Germinal center (tissue), 1 donor: ENCODE measurements around the gene ACSM5.
A peak's percentile ranks its signal among the peaks of the same experiment; 100 is the strongest.

Experiments used
- DNase-seq: peaks from one replicate; pipeline ENCODE4 v3.0.0; 2012; ENCODE audit warnings: mixed read lengths, low spot score

ACSM5 gene, protein sequence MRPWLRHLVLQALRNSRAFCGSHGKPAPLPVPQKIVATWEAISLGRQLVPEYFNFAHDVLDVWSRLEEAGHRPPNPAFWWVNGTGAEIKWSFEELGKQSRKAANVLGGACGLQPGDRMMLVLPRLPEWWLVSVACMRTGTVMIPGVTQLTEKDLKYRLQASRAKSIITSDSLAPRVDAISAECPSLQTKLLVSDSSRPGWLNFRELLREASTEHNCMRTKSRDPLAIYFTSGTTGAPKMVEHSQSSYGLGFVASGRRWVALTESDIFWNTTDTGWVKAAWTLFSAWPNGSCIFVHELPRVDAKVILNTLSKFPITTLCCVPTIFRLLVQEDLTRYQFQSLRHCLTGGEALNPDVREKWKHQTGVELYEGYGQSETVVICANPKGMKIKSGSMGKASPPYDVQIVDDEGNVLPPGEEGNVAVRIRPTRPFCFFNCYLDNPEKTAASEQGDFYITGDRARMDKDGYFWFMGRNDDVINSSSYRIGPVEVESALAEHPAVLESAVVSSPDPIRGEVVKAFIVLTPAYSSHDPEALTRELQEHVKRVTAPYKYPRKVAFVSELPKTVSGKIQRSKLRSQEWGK

DNA sequence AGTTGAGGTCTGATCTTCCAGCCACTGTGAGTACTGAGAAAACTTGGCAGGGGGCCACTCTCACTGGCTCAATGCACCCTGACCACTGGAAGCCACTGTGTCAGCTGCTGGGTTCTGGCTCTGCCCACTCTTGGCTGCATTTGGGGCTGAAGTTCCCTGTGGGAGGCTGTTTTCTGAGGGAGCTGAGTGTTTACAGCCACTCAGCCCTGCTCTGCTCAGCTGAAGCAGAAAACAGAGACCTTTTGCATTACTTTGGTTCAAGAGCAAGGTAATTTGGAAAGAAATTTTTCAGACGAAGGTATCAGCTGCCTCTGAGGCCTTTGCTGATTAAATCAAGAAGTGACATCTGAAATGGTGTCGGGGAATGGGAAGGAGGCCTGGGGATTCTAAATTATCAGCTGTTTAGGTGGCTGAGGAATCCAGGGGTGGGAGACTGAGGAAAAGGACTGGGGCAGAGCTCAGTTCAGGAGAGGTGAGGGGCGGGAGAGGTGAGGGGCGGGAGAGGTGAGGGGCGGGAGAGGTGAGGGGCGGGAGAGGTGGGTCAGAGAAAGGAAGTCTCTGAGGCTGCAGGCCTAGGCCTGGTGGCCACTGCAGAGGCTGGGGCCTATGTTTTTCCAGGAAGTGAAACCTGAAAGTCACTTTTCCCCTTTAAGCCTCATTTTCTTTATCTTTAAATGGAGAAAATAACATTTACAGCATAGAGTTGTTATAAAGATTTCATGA, at the start of gene ACSM5:
Gene ACSM5, plus strand, starts transcription at position 137 of the 723 bp plus-strand sequence. CDS start 1,951 bp downstream, outside the sequence.
- no peak for DNase-seq

DNA sequence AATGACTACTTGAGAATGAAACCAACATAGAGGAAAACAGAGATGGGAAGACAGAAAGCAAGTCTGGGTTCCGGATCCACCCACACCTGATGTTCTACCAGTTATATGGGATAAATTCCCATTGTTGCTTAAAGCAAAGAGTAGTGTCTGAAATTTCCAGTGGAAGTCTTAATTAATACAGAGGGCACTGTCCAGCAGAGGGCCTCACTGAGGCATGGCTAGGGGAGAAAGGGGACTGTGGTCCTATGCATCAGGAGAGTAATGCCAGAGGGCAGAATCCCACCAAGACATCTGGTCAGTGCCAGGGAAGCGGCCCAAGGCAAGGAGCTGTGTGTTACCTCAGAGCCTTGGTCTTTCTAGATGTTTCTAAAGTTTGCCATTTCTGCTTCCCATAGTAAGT, 49.3 kb upstream of the ACSM5 start:
- DNase-seq: no peak

DNA sequence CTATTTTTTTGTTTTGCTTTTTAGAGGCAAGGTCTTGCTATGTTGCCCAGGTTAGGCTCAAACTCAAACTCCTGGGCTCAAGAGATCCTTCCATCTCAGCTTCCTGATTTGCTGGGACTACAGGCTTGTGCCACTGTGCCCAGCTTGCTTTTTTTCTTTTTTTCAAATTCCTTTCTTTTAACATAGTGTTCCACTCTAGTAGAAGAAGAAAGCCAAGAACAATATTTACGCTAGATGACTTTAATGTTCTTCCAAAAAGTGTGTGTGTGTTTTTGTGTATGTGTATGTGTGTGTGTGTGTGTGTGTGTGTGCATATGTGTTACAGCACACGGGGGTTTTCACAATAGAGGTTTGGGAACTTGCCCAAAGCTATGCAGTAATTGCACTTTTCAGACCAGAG, 46.1 kb upstream of the ACSM5 start:
- no peak for DNase-seq

DNA sequence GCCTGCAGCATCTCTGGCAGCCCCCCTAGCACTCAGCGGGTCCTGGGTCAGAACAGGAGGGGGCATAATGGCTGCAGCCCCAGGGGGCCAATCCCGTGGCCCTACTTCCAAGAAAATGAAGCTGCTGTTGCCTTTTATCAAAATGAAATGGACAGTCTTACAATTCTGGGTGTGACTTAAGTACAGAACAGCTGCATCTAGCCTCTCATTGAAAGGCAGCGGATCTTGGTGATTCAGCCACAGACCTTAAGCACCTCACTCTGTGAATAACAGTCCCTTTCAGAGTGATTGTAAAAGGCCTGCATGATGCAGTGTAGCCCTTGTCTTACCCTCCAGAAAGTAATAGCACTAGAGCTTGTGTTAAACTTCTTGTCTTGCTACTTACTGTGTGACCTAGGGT, 45.3 kb upstream of the ACSM5 start:
- DNase-seq: no peak

DNA sequence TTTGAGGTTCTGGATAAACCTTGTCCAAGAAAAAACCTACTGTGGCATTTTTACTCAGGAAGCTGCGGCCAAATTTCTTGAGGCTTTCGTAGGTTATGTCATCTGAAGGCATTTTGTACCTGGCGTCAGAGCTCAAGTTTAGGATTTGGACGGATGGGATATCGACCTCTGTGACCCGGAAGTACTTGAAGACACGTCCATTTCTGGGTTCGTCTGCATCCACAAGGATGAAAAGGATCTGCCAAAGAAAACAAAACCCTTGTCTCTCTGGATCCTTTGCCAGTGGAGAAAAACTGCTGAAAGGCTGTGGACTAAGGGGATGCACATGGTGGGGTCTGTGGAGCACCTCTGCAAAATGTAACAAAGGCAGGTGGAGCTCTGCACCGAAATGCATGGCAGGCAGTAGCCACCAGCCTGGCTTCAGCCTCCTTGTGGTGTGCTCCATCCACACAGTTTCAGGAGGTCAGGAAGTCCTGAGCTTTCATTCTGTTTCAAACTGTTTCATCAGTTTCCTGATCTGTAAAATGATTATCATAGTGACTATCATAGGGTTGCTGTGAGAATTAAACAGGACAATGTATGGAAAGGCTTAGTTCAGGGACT, 39.8 kb upstream of the ACSM5 start:
- DNase-seq: no peak

DNA sequence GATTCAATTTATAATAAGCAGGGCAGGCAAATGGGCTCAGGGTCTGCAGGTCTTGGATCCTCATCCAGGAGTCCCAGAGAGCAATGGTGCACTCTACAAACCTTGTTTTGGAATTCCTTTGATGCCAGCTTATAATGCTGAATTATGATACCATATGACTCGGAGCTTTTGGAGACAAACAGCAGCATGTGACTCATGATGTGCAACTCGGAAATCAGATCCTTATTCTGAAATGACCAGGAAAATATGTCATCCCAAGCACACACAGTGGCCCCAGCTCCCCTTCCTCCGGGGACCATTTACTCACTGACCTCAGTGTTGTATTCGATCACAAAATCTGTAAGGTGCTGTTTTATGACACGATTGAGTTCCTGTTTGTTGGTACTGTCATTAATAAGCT, 36.6 kb upstream of the ACSM5 start:
- DNase-seq: no peak

DNA sequence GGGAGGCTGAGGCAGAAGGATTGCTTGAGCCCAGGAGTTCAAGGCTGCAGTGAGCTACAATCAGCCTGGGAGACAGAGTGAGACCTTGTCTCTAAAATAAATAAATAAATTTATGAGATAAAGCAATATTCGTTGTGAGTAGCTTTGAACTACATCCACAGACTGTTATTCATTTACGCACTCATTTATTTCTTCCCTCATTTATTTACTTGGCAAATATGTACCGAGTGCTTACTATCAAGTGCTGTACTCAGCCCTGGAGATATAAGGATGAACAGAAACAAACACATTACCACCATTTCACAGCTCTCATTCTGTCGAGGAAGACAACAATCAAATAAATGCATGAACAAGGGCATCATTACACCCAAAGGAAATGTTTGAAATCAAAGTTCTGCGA, 32.2 kb upstream of the ACSM5 start:
- no peak for DNase-seq

DNA sequence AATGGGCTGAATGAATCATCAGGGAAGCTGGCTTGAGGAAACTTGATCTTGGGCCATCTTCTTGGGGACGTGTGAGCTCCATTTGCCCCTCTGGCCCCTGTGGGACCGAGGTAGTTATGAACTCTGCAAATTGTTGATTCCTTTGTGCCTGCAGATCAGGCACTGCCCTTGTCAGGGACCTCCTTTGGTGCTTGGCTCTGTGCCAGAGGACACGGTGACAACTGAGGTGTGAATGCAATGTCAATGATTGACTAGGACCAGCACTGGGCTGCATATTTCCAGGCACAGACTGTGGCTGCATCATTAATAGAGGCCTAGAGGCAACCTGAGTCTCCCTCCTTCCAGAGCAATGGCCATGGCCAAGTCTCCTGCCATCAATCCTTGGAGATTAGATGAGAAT, 28.6 kb upstream of the ACSM5 start:
- no peak for DNase-seq

DNA sequence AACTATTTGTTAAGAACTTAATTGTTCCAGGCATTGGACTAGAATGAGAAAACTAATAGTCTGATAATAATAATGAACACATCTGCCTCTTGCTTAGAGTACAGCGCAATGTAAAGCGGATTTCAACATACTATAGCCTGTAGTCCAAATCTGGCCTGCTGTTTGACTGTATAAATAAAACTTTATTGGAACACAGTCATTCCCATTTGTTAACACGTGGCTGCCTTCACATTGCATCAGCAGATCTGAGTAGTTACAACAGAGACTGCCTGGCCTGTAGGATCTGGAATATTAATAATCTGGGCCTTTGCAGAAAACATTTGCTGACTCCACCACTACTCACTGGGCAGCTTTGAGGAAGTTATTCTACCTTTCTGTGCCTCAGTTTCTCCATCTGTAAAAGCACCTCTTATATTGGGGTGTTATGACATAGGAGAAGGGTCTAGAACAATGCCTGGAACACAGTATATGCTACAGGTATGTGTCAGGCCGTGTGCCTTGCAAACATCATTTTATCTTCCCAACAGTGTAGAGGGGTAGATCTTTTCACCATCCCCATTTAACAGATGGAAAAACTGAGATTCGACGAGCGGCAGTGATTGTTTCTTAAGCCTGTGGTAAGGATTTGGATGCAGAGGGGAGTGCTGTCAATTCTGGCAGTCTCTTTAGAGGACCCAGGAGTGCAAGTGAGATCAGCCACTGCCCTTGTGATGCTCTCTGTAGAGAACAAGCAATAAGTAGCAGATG, 27.0 kb upstream of the ACSM5 start:
- DNase-seq: no peak

DNA sequence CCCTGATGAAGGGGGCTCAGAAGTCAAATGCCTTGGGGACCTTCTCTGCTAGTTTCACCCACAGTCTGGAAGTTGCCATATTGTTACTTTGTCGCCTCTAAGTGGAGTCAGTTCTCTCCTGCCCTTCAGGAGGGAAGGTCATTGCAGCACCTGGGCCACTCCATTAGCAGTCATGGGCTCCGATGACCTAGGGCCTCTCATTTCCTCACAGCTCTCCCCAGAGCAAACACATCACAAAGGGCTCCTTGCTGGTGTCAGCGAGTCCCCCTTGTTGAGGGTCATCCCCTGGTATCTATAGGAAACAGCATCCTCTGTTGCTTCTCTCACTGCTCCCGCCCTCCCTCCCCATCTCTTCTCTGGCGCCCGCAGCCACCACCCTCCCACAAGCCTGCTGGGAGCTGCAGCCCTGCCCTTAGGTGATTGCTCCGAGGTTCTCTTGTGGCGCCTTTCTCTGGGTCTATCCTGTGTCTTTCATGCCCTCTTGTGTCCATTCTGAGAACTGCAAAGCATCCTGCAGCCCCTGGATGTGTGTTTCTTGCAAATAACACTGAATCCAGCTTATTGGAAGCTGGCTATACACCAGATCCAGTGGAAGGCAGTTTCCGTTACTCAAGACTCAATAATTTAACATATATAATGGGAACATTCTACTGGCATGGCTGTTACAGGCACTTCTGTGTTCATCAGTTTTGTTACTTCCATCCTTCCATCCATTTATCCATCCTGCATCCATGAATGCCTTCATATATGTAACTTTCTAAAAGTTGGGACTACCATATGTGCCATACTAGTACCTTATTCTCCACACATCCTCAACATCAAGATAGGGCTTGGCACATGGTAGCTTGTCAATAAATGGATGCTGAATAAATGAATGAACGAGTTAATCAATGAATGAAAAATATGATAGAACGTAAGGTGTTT, 26.0 kb upstream of the ACSM5 start:
- DNase-seq: peak; percentile 48

DNA sequence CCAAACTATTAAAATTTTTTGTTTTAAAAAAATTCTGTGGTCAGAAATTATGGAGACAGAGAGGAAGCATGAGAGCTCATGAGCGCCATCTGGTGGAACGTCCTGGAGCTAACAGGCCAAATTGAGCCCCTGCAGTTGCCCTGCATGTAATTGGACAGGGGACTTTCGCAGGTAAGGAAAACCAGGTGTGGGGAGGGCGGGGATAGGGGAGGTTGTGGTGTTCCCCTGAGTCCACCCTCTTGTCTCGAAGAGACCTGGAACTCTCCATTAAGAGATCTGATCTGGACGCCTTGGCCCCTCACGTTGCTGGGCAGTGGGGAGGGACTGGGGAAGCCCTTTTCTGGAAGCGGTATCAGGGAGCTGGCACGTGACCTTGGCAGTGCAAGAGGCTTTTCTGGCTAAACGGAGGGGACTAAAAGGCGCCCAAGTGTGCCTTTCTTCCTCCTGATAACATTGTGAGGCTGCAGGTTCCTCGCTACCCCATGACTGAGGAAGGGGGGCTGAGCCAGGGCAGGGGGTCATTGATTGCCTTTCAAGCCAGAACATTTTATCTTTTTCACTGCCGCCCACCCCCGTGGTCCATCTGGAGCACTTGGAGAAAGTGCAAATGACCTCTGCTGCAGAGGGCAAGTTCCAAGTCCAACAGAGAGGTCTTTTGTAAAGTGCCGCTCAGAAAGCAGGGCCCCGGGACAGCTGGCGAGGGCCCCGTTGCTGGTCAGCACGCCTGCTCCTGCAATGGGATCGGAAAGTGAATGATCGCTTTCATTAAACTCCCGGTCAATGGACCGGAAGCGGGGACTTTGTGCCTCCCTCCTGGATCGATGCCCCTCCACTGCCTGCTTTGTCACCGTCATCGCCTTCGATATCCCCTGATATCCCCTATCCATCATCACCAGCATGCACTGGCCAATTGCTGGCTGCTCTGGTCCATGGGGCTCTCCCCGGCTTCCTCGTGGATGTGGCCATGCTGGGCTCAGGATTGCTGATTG, 23.2 kb upstream of the ACSM5 start:
- peak; percentile 67 for DNase-seq

DNA sequence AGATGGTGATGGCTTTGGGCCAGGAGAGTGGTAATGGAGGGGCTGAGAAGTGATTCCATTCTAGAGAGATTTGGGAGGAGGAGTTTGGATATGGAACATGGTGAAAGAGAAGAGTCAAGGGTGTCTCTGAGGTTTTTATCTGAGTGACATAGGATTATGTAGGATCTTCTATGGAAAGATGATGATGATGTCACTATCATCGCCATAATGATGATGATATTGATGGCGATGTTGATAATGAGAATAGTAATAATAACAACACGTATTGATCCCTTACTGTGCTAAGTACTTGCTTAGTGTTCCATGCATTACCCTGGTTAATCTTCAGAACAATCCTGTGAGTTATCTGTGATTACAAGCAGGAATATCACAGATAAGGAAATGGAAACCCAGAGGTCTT, 21.4 kb upstream of the ACSM5 start:
- no peak for DNase-seq

DNA sequence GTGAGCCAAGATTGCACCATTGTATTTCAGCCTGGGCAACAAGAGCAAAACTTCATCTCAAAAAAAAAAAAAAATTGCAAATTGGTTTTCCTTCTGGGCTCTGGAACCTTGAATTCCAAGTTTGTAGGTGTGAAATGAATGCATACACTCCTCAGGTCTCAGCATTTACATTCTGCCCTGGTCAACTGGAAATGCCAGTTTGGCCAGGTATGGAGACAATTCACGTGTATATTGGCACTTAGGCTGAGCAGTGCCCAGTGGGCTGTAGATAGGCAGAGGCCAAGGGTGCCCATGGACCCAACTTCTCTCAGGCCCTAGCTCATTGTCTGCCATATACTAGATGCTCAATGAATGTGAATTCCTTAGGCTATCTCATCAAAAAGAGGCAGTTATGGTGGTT, 20.5 kb upstream of the ACSM5 start:
- DNase-seq: no peak

DNA sequence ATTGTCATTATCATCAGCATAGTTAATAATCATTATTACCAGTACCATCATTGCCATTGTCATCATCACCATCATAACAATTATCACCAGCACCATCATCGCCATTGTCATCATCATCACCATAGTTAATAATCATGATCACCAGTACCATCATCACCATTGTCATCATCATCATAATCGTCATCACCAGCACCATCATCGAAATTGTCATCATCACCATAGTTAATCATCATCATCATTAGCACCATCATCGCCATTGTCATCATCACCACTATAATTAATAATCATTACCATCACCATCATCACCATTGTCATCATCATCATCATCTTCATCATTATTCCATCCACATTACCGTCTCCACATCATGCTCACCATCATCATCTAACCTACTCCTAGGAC, 18.3 kb upstream of the ACSM5 start:
- no peak for DNase-seq

DNA sequence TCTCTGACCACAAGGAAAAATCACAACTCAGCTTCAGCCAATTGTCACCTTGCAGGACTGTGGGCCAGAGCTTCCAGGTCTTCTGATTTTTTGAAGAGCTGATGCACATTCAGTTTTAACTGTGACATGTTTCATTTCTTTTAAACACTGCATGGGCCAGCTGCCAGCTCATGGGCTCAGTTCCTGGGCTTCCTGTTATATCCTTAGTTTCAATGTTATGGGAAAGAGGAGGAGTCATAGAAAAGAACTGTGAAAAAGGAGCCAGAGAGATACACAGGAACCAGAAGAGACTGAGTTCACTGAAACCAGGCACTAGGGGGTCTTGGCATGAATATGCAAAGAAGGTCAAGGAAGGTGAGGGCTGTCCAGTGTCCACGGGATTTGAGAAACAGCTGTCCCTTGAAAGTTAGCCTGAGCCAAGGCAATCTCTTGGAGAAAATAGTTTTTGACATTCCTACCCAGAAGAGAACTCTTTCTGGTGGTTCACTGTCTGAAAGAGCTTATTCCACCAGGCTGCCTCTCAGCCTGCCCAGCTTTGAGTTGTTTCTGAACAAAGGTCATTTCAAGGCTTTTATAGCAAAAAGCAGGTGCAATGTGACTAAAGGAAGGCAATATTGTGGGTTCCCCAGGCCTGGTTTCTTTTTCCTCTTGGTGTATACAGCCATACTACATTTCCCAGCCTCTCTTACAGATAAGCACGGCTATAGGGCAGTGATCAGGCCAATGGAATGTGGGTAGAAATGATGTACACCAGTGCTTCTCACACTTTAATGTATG, 15.3 kb upstream of the ACSM5 start:
- no peak for DNase-seq

DNA sequence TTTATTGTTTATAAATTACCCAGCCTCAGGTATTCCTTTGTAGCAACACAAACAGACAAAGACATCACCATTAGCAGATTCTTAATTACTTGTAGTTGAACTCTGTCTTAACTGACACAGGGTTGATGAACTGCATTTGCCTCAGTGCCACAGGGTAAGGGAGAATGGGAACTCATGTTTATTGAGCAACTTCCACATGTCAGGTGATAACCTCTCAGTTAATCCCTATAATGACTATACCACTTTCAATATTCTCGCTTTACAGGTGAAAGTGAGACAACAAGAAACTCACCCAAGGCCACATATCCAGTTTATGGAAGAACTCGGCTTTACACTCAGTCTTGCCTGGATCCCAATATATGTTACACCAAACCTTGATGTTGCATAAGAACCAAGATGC, 13.4 kb upstream of the ACSM5 start:
- DNase-seq: no peak

DNA sequence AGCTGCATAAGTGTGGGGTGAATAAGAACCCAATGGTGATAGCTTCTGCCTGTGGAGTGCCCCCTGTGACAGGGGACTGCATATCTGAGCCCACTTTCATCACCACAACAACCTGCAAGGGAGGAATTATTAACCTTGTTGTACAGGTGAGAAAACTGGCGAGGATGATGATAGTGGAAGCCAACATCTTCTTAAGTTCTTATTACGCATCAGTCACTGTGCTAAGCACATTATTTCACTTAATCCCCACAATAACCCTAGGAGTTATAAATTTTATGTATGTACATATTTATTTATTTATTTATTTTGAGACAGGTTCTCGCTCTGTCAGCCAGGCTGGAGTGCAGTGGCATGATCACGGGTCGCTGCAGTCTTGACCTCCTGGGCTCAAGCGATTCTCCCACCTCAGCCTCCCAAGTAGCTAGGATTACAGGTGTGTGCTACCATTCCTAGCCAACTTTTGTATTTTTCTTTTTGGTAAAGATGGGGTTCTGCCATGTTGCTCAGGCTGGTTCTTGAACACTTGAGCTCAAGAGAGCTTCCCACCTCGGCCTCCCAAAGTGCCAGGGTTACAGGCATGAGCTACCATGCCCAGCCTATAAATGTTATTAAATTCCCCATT, 12.4 kb upstream of the ACSM5 start:
- DNase-seq: no peak

DNA sequence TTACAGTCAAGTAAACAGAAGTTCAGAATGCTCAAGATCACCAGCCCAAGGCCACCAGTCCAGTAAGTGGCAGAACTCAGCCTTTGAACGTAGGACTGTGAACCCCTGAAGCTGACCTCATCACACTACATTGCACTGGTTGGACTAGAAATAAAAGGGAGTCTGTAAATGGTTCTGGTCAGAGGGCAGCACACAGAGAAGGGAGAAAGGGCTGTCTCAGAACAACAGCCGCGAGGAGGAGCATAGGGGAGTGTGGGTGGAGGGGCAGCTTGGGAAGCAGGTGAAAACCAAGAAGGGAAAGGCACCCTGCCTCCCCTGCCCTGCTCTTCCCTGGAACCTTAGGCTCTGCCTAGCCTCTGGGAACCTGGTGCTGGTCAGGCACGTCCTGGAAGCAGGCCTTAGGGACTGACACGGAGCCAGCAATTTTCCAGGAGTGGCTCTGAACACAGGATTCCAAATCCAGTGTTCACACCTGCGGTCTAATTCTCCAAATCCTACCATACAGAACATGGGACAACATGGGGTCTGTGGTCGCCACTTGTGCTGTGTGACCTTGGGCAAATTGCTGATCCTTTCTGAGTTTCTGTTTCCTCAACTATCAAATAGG, 11.8 kb upstream of the ACSM5 start:
- no peak for DNase-seq
